Rectal smooth muscle tissue (tissue), 1 donor: Measurements from ENCODE around the gene CCDC188.

Source experiments
- H3K27ac ChIP-seq: one replicate; pipeline ENCODE4 v1.7.0; 2013; ENCODE audit warnings: low read depth, low read length, inconsistent platforms
- H3K27me3 ChIP-seq: one replicate; pipeline ENCODE4 v1.7.0; 2013; ENCODE audit warnings: low read length; ENCODE audit not compliant: control insufficient read depth, insufficient read depth
- H3K36me3 ChIP-seq: one replicate; pipeline ENCODE4 v1.7.0; 2013; ENCODE audit warnings: low read length; ENCODE audit not compliant: control insufficient read depth, insufficient read depth
- H3K4me1 ChIP-seq: one replicate; pipeline ENCODE4 v1.7.0; 2013; ENCODE audit warnings: low read length; ENCODE audit not compliant: control insufficient read depth, insufficient read depth
- H3K4me3 ChIP-seq: one replicate; pipeline ENCODE4 v1.7.0; 2013; ENCODE audit warnings: low read length
- H3K9ac ChIP-seq: one replicate; pipeline ENCODE4 v1.7.0; 2013; ENCODE audit warnings: low read length

CCDC188 gene

DNA sequence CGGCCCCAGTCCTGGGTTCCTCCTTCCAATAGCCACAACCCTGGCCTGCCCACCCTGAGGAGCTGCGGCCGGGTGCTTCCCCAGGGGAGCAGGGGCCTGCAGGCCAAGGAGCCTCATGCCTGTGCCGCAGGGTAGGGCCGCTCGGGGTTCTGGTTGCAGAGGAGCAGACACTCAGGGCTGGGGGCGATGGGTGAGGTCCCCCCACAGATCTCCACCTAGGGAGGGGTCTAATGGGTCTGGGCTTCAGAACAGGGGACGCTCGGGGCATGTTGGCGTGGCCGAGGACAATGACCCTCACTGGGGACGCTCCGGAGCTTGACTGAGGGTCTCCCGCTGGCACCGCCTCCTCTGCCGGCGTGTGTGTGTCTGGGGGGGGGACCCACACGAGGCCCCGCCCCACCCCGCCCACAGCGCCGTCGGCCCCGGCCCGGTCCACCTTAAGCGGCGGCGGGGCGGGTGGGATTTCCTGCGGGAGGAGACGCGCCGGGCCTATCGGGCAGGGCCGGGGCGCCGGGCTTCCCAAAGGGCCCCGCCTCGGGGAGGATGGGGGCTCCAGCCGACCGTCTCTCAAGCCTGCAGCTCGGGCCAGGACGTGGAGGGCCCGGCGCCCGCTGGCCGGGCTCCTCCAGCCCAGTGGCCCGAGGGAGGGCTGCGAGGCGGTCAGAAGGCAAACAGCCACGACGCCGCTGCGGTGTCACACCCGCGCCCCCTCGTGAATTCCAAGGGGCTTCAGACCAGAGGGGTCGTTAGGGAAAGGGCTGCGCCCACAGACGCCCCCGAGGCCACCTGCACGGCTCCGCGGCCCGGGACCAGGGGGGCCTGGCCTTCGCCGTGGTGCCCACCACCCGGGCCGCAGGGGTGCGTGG lies 19.9 kb downstream of the CCDC188 start:
- Histone ChIP-seq H3K4me1 (peaks cover 9% of the 10 kb centered on the region), H3K4me3 (peak overlapping the region; percentile 75), H3K27ac (peak overlapping the region; percentile 86), H3K27me3 (no peaks in the 10 kb centered on the region), H3K36me3 (no peaks in the 10 kb centered on the region), H3K9ac (peak overlapping the region; percentile 80)

DNA sequence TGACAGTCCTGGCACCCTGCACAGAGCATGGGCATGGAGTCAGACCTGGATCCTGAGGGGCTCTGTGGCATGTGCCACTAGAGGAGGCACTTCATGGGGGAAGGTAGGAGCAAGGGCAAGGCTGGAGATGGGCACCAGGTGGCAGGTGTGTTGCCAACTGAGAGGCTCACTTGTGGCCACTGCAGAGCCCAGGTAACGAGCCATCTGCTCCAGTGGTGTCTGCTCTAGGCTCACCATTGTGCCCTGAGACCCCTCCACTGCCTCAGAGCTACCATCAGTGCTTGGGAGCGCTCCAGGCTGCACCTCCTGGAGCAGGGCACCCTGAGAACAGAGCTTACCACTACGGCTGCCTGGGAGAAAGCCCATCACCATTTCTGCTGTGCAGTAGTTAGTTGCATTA lies 20.5 kb downstream of the CCDC188 start:
- H3K27me3 ChIP-seq = no peaks in the 10 kb centered on the region
- H3K36me3 ChIP-seq = no peaks in the 10 kb centered on the region
- H3K27ac ChIP-seq = peak overlapping the region; percentile 86
- no peak overlapping the region for H3K4me3 ChIP-seq
- H3K4me1 ChIP-seq = peaks cover 9% of the 10 kb centered on the region
- H3K9ac ChIP-seq = no peak overlapping the region

DNA sequence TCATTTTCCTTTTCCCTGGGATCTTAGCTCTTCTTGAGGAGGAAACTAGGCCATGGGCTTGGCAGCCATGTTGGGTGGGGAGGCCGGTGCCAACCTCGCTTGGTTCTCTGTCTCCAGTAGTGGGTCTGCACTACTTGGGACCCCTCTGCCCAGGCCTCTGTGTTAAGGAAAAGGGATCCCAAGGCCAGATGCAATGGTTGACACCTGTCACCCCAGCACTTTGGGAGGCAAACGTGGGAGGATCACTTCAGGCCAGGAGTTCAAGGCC lies 21.2 kb downstream of the CCDC188 start:
- Histone ChIP-seq H3K4me1 (peaks cover 9% of the 10 kb centered on the region), H3K9ac (no peak overlapping the region), H3K27ac (no peak overlapping the region)

DNA sequence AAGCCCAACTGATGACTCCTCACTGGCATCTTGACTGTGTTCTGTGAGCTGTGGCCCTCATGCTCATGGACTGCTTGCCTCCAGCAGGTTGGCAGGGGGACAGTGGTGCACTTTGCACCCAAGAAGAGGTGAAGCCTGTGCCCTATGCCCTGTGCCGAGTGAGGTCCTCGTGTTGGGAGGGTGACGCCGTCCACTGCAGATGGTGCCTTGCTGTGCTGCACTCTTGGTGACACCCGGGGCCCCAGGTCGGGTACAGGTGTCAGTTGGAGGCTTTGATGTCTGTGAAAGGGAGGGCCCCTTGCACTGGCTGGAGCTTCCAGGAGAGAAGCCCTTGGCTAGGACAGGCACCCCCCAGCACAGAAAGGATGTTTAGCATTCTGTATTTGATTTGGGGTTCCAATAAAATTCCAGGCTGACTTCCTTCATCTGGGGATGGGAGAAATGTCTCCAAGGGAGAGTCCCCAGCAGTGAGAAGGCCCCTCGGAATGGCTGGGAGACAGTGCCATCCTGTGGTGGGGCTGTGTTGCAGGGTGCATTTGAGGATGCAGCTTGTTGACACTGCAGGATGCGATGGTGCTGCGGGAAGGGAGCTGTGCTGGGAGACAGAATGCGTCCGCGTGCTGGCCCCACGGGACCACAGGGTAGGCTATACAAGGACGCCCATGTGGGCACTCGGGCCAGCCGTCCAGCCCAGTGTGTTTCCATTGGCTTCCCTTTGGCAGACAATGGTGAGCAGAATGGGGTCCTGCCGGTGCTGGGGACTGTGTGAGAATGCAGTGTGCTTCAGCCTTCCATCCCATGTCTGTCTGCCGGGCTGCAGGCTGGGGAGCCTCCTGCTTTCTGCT lies 21.7 kb downstream of the CCDC188 start:
- H3K27me3 ChIP-seq = no peaks in the 10 kb centered on the region
- no peak overlapping the region for H3K27ac ChIP-seq
- H3K4me3 ChIP-seq = no peak overlapping the region
- peaks cover 3% of the 10 kb centered on the region for H3K36me3 ChIP-seq
- no peak overlapping the region for H3K9ac ChIP-seq
- H3K4me1 ChIP-seq = peaks cover 9% of the 10 kb centered on the region

More for the DNA sequence above, 21.2 kb downstream of the CCDC188 start:
- no peak overlapping the region for H3K4me3 ChIP-seq
- H3K36me3 ChIP-seq = no peaks in the 10 kb centered on the region
- H3K27me3 ChIP-seq = no peaks in the 10 kb centered on the region

DNA sequence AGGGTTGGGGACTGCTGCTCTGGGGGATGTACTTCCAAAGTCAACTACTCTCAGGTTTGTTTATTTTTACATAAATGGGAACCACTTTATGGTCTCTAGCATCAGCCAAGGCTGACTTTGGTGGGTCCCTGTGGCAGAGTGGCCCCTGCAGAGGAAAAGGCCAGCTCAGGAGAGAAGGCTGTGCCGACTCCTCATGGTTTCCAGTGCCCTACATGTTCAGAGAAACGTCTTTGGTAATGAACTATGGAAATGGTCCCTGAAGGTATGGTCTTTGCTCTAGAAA lies 22.3 kb downstream of the CCDC188 start:
- Histone ChIP-seq H3K27ac (no peak overlapping the region), H3K27me3 (no peaks in the 10 kb centered on the region), H3K9ac (no peak overlapping the region), H3K36me3 (peaks cover 3% of the 10 kb centered on the region), H3K4me3 (no peak overlapping the region), H3K4me1 (peaks cover 9% of the 10 kb centered on the region)

DNA sequence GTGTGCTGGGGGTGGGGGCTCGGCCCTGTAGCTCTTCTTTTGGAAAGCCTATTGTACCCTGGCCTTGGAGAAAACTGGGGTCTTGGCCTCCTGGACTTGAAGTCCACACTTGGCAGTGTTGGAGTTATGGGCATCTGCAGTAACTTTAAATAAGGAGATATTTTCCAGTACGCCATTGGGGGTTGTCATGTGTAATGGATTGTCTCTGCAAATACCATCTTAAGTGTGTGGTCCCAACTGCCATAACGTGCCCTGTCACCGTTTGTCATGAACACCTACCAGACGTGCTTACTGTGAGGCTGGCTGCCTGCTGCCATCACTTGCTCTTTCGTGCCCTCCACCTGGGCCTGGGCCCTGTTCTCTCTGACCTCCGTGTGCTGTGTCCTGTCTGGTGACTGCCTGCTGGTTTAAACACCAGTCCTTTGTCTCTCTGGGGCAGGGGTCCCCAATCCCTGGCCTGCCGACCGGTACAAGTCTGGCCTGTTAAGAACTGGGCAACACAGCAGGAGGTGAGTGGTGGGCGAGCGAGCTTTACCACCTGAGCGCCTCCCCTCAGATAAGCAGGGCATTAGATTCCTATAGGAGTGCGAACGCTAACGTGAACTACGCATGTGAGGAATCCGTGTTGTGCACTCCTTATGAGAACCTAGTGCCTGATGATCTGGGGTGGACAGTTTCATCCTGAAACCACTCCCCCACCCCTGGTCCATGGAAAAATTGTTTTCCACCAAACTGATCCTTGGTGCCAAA lies 22.8 kb downstream of the CCDC188 start:
- no peak overlapping the region for H3K27ac ChIP-seq

DNA sequence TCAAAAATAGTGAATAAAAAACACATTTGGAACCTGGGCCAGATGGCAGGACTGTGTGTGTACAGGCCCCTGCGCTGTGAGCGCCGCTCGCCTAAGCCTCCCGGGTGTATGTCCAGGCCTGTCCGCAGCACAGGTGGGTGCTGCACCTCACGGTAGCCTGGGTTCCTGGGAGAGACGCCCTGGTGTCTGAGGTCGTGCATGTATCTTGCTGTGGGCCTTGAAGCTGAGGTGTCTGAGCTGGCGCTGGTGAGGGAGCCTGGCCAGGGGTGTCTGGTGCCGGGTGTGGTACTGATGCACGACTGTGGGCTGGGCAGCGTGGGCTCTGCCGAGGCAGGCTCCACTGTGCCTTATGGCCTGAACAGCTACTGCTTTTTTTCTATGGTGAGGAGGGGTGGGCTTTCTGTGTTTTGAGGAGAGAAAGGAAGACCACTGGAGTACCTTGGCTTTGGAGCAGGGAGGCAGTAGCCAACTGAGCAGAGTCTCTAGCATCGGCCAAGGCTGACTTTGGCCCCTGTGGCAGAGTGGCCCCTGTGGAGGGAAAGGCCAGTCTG lies 23.5 kb downstream of the CCDC188 start:
- H3K9ac ChIP-seq = no peak overlapping the region
- peaks cover 3% of the 10 kb centered on the region for H3K4me1 ChIP-seq
- peaks cover 3% of the 10 kb centered on the region for H3K36me3 ChIP-seq
- H3K27ac ChIP-seq = no peak overlapping the region
- H3K4me3 ChIP-seq = no peak overlapping the region
- no peaks in the 10 kb centered on the region for H3K27me3 ChIP-seq

More for the DNA sequence above, 22.8 kb downstream of the CCDC188 start:
- Histone ChIP-seq H3K27me3 (no peaks in the 10 kb centered on the region), H3K4me3 (no peak overlapping the region), H3K9ac (no peak overlapping the region), H3K36me3 (peaks cover 3% of the 10 kb centered on the region), H3K4me1 (peaks cover 9% of the 10 kb centered on the region)

DNA sequence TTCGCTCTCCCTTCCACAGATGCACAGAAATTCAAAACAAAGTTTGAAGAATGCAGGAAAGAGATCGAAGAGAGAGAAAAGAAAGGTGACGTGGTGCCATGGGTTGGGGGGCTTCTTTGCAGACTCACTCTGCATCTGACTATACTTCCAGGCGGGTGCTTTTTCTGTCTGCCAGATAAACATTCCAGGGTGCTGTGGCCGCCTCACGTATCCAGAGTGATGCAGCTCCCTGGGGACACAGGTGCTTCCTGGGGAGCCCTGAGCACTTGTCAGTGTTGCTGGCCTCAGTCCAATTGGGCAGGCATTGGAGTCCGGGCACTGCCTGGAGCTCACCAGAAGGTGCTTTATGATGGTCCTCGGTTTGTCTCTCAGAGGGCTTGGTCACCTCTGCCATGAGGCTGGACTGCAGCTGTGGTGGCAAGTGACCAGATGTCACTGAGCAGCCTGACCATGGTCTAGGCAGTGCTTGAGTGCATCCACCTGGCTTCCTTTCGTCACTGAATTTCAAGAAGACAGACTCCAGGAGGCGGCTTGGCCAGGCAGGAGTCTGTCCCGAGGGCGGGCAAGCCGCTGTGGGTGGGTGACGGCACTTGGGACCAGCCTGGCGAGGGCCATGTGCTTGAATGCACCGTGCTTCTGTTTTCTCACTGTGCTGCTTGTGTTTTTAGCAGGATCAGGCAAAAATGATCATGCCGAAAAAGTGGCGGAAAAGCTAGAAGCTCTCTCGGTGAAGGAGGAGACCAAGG lies 24.4 kb downstream of the CCDC188 start:
- Histone ChIP-seq H3K36me3 (peaks cover 5% of the 10 kb centered on the region), H3K4me3 (no peak overlapping the region), H3K4me1 (peaks cover 2% of the 10 kb centered on the region), H3K9ac (no peak overlapping the region), H3K27me3 (no peaks in the 10 kb centered on the region), H3K27ac (no peak overlapping the region)

DNA sequence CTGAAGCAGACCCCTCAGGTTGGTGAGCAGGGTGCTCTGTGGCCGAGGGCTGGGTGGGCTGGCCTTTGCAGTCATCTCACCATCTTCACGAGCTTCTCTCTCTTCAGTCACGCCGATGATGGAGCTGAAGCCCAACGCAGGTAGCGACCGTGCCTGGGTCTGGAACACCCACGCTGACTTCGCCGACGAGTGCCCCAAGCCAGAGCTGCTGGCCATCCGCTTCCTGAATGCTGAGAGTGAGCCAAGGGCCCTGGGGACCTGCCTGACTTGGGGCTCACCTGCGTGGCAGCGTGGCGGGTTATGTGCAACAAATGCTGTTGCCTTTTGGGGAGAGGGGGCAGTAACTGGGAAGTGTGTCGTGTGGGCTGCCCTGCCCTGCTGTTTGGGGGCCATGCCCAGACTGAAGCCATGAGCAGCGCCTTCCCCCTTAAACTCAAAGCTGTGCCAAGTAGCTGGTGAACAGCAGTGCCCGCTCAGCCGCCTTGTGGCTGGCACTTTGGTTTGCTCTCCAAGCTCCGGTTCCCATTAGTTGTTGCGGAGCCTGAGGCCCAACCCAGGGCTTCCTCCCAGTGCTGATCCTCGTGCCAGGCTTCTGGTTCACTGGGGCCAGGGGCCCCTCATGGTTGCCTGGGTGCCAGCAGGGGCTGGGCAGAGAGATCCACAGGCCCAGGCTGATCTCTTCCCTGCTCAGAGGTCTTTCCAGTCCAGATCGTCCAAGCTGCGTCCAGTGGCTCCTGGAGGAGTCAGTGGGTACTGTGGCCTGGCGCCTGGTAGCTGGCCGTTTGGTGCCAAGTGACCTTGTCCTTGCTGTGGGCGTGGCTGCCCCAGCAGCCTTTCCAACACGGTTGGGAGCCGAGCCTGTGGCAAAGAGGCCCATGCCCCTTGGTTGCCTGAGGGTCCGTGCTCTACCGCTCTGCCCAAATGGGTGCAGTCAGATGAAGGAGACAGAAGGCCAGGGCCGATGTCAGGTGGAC lies 25.4 kb downstream of the CCDC188 start:
- peaks cover 5% of the 10 kb centered on the region for H3K36me3 ChIP-seq
- H3K27me3 ChIP-seq = no peaks in the 10 kb centered on the region
- no peak overlapping the region for H3K9ac ChIP-seq
- no peak overlapping the region for H3K4me3 ChIP-seq
- no peak overlapping the region for H3K27ac ChIP-seq
- H3K4me1 ChIP-seq = no peaks in the 10 kb centered on the region

DNA sequence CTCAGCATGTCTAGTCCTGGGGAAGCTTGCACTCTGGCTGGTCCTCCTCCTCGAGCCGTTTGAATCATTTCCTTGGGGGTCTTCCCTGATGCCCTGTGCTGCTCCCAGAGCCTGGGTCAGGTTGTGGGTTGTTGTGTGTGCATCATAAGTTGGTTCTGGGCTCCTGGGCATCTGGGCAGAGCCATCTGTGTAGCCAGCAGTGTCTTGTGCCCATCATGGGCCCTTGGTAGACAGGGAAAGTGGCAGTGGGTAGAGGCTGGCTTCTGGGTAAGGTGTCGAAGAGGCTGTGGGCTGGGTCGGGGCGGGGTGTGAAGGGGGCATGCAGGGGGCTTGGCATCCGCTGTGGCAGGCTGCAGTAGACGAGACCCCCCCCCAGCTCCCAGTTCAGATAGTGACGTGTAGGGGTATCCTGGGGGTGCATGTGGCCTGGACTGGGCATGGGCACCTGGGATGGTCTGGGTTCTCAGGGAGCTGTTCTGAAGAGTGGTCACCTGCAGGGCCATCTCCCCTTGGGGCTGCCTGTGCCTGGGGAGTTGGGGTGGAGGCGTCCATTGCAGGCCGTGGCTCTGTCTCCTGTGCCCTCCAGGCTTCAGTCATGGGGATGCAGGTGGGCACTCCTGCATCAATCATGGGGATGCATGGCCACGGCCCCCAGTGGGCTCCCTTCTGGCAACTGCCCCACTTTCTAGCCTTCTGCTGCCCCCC lies 26.6 kb downstream of the CCDC188 start:
- H3K27me3 ChIP-seq = no peaks in the 10 kb centered on the region
- peaks cover 13% of the 10 kb centered on the region for H3K36me3 ChIP-seq
- no peaks in the 10 kb centered on the region for H3K4me1 ChIP-seq
- H3K27ac ChIP-seq = no peak overlapping the region
- no peak overlapping the region for H3K4me3 ChIP-seq
- no peak overlapping the region for H3K9ac ChIP-seq
